ENCODE measurements around the gene OR2V2. TPM values are rescaled to one million over a fixed set of nuclear protein-coding genes. Genes with fewer than 3 reads are reported as not detected.

The OR2V2 gene
- total RNA-seq, 4 donors from 2014 or later, result 0.08 TPM; not detected in 3

- H3K4me1 ChIP-seq, result peaks cover 0 to 63% (median 6%) of the 10 kb centered on the region in 3 donors
- peak overlapping the region; percentile 63 to 96 (median 92) for H3K27ac ChIP-seq
- no peaks in the 10 kb centered on the region for H3K27me3 ChIP-seq
- no peaks in the 10 kb centered on the region for H3K36me3 ChIP-seq
- TF ChIP-seq CTCF (IDR thresholded peaks at IDR 0.05) (no peak), POLR2AphosphoS5 (IDR thresholded peaks at IDR 0.05) (peak; percentile 42)
- H3K9me3 ChIP-seq, result no peaks in the 10 kb centered on the region
- WGBS, 2 donors (ENCODE audit: low coverage in 1 of 2), result 0% methylated on average over 18 to 24 of the region's 35 CpGs
- peak overlapping the region; percentile 82 to 90 for H3K4me3 ChIP-seq
- peak; percentile 20 for ATAC-seq
Measured at GRCh38 chr5:181188700-181189362, 41.4 kb downstream of the OR2V2 start.

- H3K27me3 ChIP-seq, result no peaks in the 10 kb centered on the region
- WGBS, 2 donors (ENCODE audit: low coverage in 1 of 2), result 0 to 2% methylated on average over 7 to 24 of the region's 41 CpGs
- H3K4me1 ChIP-seq, result peaks cover 0 to 57% (median 6%) of the 10 kb centered on the region in 3 donors
- H3K27ac ChIP-seq, result peak overlapping the region in 3 of 4 donors; percentile 92 to 96 (median 93)
- TF ChIP-seq POLR2A (IDR thresholded peaks at IDR 0.05) (no peak), POLR2AphosphoS5 (IDR thresholded peaks at IDR 0.05) (no peak)
- ATAC-seq, result no peak
- H3K36me3 ChIP-seq, result no peaks in the 10 kb centered on the region
- H3K9me3 ChIP-seq, result no peaks in the 10 kb centered on the region
- peak overlapping the region; percentile 82 to 90 for H3K4me3 ChIP-seq
Measured at GRCh38 chr5:181189363-181189961, 42.1 kb downstream of the OR2V2 start.

GRCh38 chr5:181189962-181190710 lies 42.8 kb downstream of the OR2V2 start:
- TF ChIP-seq POLR2AphosphoS5 (IDR thresholded peaks at IDR 0.05), result no peak
- no peak for TF ChIP-seq POLR2A (IDR thresholded peaks at IDR 0.05)
- no peak for TF ChIP-seq EP300 (IDR thresholded peaks at IDR 0.05)
- TF ChIP-seq CTCF (IDR thresholded peaks at IDR 0.05), result no peak

GRCh38 chr5:181190711-181191525 lies 43.5 kb downstream of the OR2V2 start:
- ATAC-seq, result no peak
- Histone ChIP-seq H3K27ac (peak overlapping the region; percentile 51 to 96 (median 92)), H3K9me3 (no peaks in the 10 kb centered on the region), H3K36me3 (no peaks in the 10 kb centered on the region), H3K4me1 (peaks cover 0 to 52% (median 6%) of the 10 kb centered on the region in 3 donors), H3K27me3 (no peaks in the 10 kb centered on the region), H3K4me3 (peak overlapping the region; percentile 82 to 90)
- 1% methylated on average over 21 of the region's 66 CpGs; no CpG with 5 or more reads in 1 of the 2 donors for WGBS, 2 donors (ENCODE audit: low coverage in 1 of 2)
- no peak for TF ChIP-seq EP300 (IDR thresholded peaks at IDR 0.05)
- TF ChIP-seq CTCF (IDR thresholded peaks at IDR 0.05), result peak in 2 of 4 experiments; percentile 7 to 44

More at GRCh38 chr5:181189962-181190710, 42.8 kb downstream of the OR2V2 start:
- Histone ChIP-seq H3K27ac (peak overlapping the region in 3 of 4 donors; percentile 92 to 96 (median 93)), H3K4me3 (peak overlapping the region; percentile 82 to 90), H3K36me3 (no peaks in the 10 kb centered on the region), H3K4me1 (peaks cover 0 to 54% (median 6%) of the 10 kb centered on the region in 3 donors), H3K9me3 (no peaks in the 10 kb centered on the region), H3K27me3 (no peaks in the 10 kb centered on the region)
- no peak for ATAC-seq
- 0 to 1% methylated on average over 2 to 26 of the region's 52 CpGs for WGBS, 2 donors (ENCODE audit: low coverage in 1 of 2)

All from gastroesophageal sphincter (tissue), 4 donors.